IPS-15b (cell line): ENCODE results near the gene C9orf43.
A peak's percentile ranks its signal among the peaks of the same experiment; 100 is the strongest.

Source experiments
- H3K27me3 ChIP-seq: one replicate; pipeline ENCODE4 v1.6.1; 2013; ENCODE audit warnings: low read length; ENCODE audit not compliant: control insufficient read depth, insufficient read depth
- H3K36me3 ChIP-seq: one replicate; pipeline ENCODE4 v1.6.1; 2013; ENCODE audit warnings: low read length; ENCODE audit not compliant: control insufficient read depth, insufficient read depth
- H3K4me1 ChIP-seq: one replicate; pipeline ENCODE4 v1.6.1; 2013; ENCODE audit warnings: mild to moderate bottlenecking, low read length; ENCODE audit not compliant: control insufficient read depth, insufficient read depth
- H3K4me3 ChIP-seq: one replicate; pipeline ENCODE4 v1.5.1; 2013; ENCODE audit warnings: low read depth, low read length
- H3K9ac ChIP-seq: one replicate; pipeline ENCODE4 v1.6.1; 2013; ENCODE audit warnings: low read depth, mild to moderate bottlenecking, low read length
- H3K9me3 ChIP-seq: one replicate; pipeline ENCODE4 v1.6.1; 2013; ENCODE audit warnings: mild to moderate bottlenecking, low read length; ENCODE audit not compliant: control insufficient read depth, insufficient read depth

The C9orf43 gene

GRCh38 chr9:113387560-113388230 is 22.9 kb upstream of the C9orf43 start:
- Histone ChIP-seq H3K4me3 (no peak overlapping the region), H3K9me3 (no peaks in the 10 kb centered on the region), H3K9ac (no peak overlapping the region), H3K4me1 (no peaks in the 10 kb centered on the region), H3K27me3 (no peaks in the 10 kb centered on the region), H3K36me3 (peaks cover 11% of the 10 kb centered on the region)

- Histone ChIP-seq H3K4me3 (no peak overlapping the region), H3K27me3 (no peaks in the 10 kb centered on the region), H3K9ac (no peak overlapping the region), H3K4me1 (no peaks in the 10 kb centered on the region), H3K36me3 (peaks cover 11% of the 10 kb centered on the region), H3K9me3 (no peaks in the 10 kb centered on the region)
Measured at GRCh38 chr9:113388833-113389232, 21.7 kb upstream of the C9orf43 start.

- Histone ChIP-seq H3K27me3 (no peaks in the 10 kb centered on the region), H3K36me3 (peaks cover 11% of the 10 kb centered on the region), H3K9ac (no peak overlapping the region), H3K9me3 (no peaks in the 10 kb centered on the region), H3K4me3 (no peak overlapping the region), H3K4me1 (no peaks in the 10 kb centered on the region)
Measured at GRCh38 chr9:113389451-113389850, 21.1 kb upstream of the C9orf43 start.

- no peak overlapping the region for H3K4me3 ChIP-seq
- peaks cover 11% of the 10 kb centered on the region for H3K36me3 ChIP-seq
- H3K9me3 ChIP-seq, result no peaks in the 10 kb centered on the region
- no peaks in the 10 kb centered on the region for H3K4me1 ChIP-seq
- H3K9ac ChIP-seq, result no peak overlapping the region
- H3K27me3 ChIP-seq, result no peaks in the 10 kb centered on the region
Measured at GRCh38 chr9:113390192-113390960, 20.2 kb upstream of the C9orf43 start.

- Histone ChIP-seq H3K4me1 (no peaks in the 10 kb centered on the region), H3K27me3 (no peaks in the 10 kb centered on the region), H3K9ac (no peak overlapping the region), H3K9me3 (no peaks in the 10 kb centered on the region), H3K4me3 (no peak overlapping the region), H3K36me3 (peaks cover 11% of the 10 kb centered on the region)
Measured at GRCh38 chr9:113391917-113392316, 18.6 kb upstream of the C9orf43 start.

- Histone ChIP-seq H3K36me3 (peaks cover 11% of the 10 kb centered on the region), H3K9ac (no peak overlapping the region), H3K4me1 (no peaks in the 10 kb centered on the region), H3K9me3 (no peaks in the 10 kb centered on the region), H3K4me3 (no peak overlapping the region), H3K27me3 (no peaks in the 10 kb centered on the region)
Measured at GRCh38 chr9:113393281-113393680, 17.3 kb upstream of the C9orf43 start.

GRCh38 chr9:113395000-113395861 is 15.3 kb upstream of the C9orf43 start:
- Histone ChIP-seq H3K36me3 (peaks cover 6% of the 10 kb centered on the region), H3K4me1 (no peaks in the 10 kb centered on the region), H3K9me3 (no peaks in the 10 kb centered on the region), H3K27me3 (no peaks in the 10 kb centered on the region), H3K9ac (no peak overlapping the region), H3K4me3 (no peak overlapping the region)

- Histone ChIP-seq H3K4me1 (no peaks in the 10 kb centered on the region), H3K4me3 (no peak overlapping the region), H3K9ac (no peak overlapping the region), H3K9me3 (no peaks in the 10 kb centered on the region), H3K27me3 (no peaks in the 10 kb centered on the region), H3K36me3 (no peaks in the 10 kb centered on the region)
Measured at GRCh38 chr9:113397203-113397631, 13.3 kb upstream of the C9orf43 start.

GRCh38 chr9:113398796-113399195 is 11.8 kb upstream of the C9orf43 start:
- H3K9ac ChIP-seq, result no peak overlapping the region
- H3K27me3 ChIP-seq, result no peaks in the 10 kb centered on the region
- H3K4me1 ChIP-seq, result no peaks in the 10 kb centered on the region
- no peaks in the 10 kb centered on the region for H3K9me3 ChIP-seq
- H3K36me3 ChIP-seq, result no peaks in the 10 kb centered on the region
- H3K4me3 ChIP-seq, result no peak overlapping the region

- H3K4me1 ChIP-seq, result no peaks in the 10 kb centered on the region
- H3K36me3 ChIP-seq, result no peaks in the 10 kb centered on the region
- no peak overlapping the region for H3K9ac ChIP-seq
- no peaks in the 10 kb centered on the region for H3K27me3 ChIP-seq
- no peak overlapping the region for H3K4me3 ChIP-seq
- H3K9me3 ChIP-seq, result no peaks in the 10 kb centered on the region
Measured at GRCh38 chr9:113399646-113400200, 10.8 kb upstream of the C9orf43 start.

- Histone ChIP-seq H3K36me3 (no peaks in the 10 kb centered on the region), H3K4me3 (peak within 1 kb of the TSS; percentile 88), H3K9ac (peak within 1 kb of the TSS; percentile 37), H3K9me3 (no peaks in the 10 kb centered on the region), H3K27me3 (no peaks in the 10 kb centered on the region), H3K4me1 (no peaks in the 10 kb centered on the region)
Measured at GRCh38 chr9:113401027-113401792, 9.3 kb upstream of the C9orf43 start, which contains the start of gene ALAD. Gene ALAD, minus strand, starts transcription at chr9:113401284. Its CDS starts 7,725 bp downstream, at chr9:113393559.
